ENCODE measurements around the gene SNRNP70.
"Not testable (repeated sequence)": the region's sequence is repeated elsewhere in the genome, so short reads cannot be mapped to it uniquely, and the experiment has no call there.

The SNRNP70 gene

DNA sequence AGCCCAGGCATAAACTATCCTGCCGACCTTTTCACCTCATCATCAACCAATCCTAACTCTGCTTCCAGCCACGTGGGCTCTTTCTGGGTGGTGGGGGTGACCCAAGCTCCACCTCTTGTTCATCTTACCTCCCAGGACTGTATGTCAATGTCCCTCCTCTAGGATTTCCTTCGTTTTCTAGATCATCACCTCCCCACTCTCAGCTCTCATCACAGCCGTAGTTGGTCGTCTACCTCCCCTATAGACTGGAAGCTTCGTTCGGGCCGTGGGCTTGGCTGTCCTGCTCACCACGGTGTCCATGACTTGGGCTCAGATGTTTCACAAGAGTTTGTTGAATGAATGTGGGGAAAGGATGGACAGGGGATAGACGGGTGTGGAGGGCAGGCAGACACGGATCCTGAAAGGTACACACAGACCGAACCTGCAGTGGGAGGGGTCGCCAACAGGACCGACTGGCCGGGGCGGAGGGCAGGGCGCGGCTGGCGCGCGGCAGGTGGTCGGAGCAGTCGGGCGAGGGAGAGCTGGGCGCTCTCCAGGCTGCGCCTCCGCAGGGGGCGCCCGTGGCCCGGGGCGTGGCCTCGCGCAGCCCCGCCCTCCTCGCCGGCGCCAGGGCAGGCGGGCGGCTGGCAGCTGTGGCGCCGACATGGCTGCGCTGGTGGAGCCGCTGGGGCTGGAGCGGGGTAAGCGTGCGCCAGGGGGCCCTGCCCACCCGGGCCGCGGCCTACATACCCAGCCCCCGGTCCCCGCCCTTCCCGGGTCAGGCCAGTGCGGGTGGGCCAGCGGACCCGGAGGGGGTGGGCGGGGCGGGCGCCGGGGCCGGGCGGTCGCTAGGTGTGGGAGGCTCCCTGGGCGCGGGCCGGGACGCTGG, 28.7 kb downstream of the SNRNP70 start, which contains the start of gene LIN7B:
Gene LIN7B, plus strand, starts transcription at position 609 of the 868 bp plus-strand sequence. Its CDS starts 35 bp downstream, at position 644.
- DNase-seq (ENCODE audit: low spot score in 2 of 2) = peak; percentile 63 to 82
- H3K4me1 ChIP-seq = peaks cover 11% of the 10 kb centered on the region
- no peaks in the 10 kb centered on the region for H3K9me3 ChIP-seq
- H3K36me3 ChIP-seq (replicated peaks) = peaks cover 6% of the 10 kb centered on the region
- no peaks in the 10 kb centered on the region for H3K27me3 ChIP-seq (ENCODE audit: low read depth)
- H3K4me3 ChIP-seq = peak within 1 kb of the TSS; percentile 74
- in situ Hi-C loops (cut with MboI; ENCODE audit: low sequenced_read_pairs) = no loop called here

GRCh38 chr19:49114630-49115363, 29.5 kb downstream of the SNRNP70 start:
- Histone ChIP-seq H3K36me3 (replicated peaks) (no peaks in the 10 kb centered on the region), H3K27me3 (ENCODE audit: low read depth) (no peaks in the 10 kb centered on the region), H3K9me3 (no peaks in the 10 kb centered on the region), H3K4me3 (peak overlapping the region; percentile 74), H3K4me1 (peaks cover 11% of the 10 kb centered on the region)
- peak; percentile 77 to 88 for DNase-seq (ENCODE audit: low spot score in 2 of 2)
- in situ Hi-C loops (cut with MboI; ENCODE audit: low sequenced_read_pairs) = no loop called here

DNA sequence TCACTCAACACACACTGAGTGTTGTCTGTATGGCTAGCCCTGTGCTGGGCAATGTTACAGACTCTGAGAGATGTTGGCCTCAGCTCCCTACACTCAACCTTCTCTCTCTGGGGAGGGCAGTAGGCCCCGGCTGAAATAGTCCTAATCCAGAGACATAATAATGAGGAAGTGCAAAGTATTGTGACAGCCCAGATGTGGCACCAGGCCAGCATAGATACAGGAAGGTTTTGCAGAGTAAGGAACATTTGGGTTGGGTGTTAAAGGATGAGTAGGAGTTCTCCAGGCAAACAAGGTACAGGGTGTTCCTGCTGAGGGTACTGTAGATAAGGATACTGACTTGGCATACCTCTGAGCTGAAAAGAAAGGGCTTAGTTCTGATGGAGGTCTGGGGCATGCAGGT, 31.3 kb downstream of the SNRNP70 start:
- H3K36me3 ChIP-seq (replicated peaks) = no peaks in the 10 kb centered on the region
- no peak overlapping the region for H3K4me3 ChIP-seq
- in situ Hi-C loops (cut with MboI; ENCODE audit: low sequenced_read_pairs) = no loop called here
- peaks cover 11% of the 10 kb centered on the region for H3K4me1 ChIP-seq
- no peak for DNase-seq (ENCODE audit: low spot score in 2 of 2)
- H3K27me3 ChIP-seq (ENCODE audit: low read depth) = no peaks in the 10 kb centered on the region
- no peaks in the 10 kb centered on the region for H3K9me3 ChIP-seq

GRCh38 chr19:49117677-49118564, 32.7 kb downstream of the SNRNP70 start:
- in situ Hi-C loops (cut with MboI; ENCODE audit: low sequenced_read_pairs) = no loop called here
- H3K27me3 ChIP-seq (ENCODE audit: low read depth) = no peaks in the 10 kb centered on the region
- H3K36me3 ChIP-seq (replicated peaks) = no peaks in the 10 kb centered on the region
- no peak for DNase-seq (ENCODE audit: low spot score in 2 of 2)
- peak overlapping the region; percentile 78 for H3K4me3 ChIP-seq
- peaks cover 11% of the 10 kb centered on the region for H3K4me1 ChIP-seq
- no peaks in the 10 kb centered on the region for H3K9me3 ChIP-seq

DNA sequence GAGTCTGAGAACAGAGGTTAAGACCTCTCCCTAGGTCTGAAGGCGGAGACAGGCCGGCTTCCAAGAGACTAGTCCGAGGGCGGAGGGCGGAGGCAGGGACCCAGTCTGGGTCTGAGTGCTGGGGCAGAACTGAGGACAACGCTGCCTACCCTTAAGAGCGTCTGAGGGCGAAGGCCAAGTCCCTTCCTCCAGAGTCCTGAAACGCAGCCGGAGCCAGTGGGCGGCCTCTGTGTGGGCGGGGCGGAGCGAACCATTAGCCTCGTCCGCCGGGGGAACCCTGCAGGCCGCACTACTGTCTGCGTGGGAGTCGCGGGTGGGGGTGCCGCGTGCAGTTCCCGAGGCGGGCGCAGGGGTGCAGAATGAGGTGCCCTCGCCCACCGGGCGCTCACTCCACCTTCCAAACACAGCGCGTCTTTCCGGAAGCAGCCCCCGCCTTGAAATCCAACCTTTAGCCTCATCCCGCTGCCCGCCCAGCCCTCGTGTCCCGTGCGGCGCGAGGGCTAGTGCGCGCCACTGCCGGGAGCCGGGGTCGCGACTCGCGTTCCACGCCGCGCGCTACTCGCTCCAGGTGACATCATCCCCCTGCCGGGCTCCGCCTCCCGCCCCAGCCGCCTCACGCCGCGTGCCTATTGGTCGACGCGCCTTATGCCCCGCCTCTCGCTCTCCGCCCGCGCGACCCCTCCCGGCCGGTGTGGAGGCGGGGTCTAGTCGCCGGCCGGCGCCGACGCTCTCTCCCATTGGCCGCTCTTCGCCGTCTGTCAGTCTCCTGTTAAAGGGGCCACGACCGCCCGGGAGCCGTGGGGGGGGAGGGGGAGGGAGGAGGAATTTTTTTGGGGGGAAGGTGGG, 33.5 kb downstream of the SNRNP70 start, which contains the start of gene C19orf73:
Gene C19orf73, minus strand, starts transcription at position 579 of the 846 bp plus-strand sequence. Its CDS starts 121 bp downstream, at position 458.
- DNase-seq (ENCODE audit: low spot score in 2 of 2) = peak; percentile 92 to 96
- no peaks in the 10 kb centered on the region for H3K27me3 ChIP-seq (ENCODE audit: low read depth)
- in situ Hi-C loops (cut with MboI; ENCODE audit: low sequenced_read_pairs) = no loop called here
- peak within 1 kb of the TSS; percentile 78 for H3K4me3 ChIP-seq
- H3K36me3 ChIP-seq (replicated peaks) = no peaks in the 10 kb centered on the region
- peaks cover 8% of the 10 kb centered on the region for H3K4me1 ChIP-seq
- H3K9me3 ChIP-seq = no peaks in the 10 kb centered on the region

GRCh38 chr19:49119411-49120324, 34.4 kb downstream of the SNRNP70 start, which contains the start of gene PPFIA3:
Gene PPFIA3 (plus strand): TSS chr19:49119544. CDS start chr19:49127874, 8,330 bp downstream.
- H3K27me3 ChIP-seq (ENCODE audit: low read depth) = no peaks in the 10 kb centered on the region
- H3K4me1 ChIP-seq = peaks cover 6% of the 10 kb centered on the region
- H3K4me3 ChIP-seq = peak within 1 kb of the TSS; percentile 78
- in situ Hi-C loops (cut with MboI; ENCODE audit: low sequenced_read_pairs) = no loop called here
- DNase-seq (ENCODE audit: low spot score in 2 of 2) = peak in 1 of 2 experiments; percentile 62
- no peaks in the 10 kb centered on the region for H3K9me3 ChIP-seq
- no peaks in the 10 kb centered on the region for H3K36me3 ChIP-seq (replicated peaks)

DNA sequence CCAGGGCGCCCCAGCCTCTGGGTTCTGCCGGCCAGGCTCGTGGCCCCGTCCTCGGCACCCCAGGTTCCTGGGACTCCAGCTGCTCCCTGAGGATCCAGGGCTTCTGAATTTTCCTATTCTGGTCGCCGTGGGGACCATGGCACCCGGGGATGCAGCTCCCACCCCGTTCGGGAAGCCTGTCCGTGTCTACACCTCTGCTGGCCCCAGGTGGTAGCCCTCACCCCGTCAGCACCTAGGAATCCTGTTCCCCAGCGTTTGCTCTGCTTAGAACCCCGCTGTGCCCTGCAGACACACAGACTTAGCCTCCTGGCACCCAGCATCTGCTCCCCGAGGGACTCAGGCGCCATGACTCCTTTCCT, 35.1 kb downstream of the SNRNP70 start:
- no peak for DNase-seq (ENCODE audit: low spot score in 2 of 2)
- Histone ChIP-seq H3K9me3 (no peaks in the 10 kb centered on the region), H3K4me3 (peak overlapping the region; percentile 78), H3K27me3 (ENCODE audit: low read depth) (no peaks in the 10 kb centered on the region), H3K4me1 (peaks cover 10% of the 10 kb centered on the region), H3K36me3 (replicated peaks) (no peaks in the 10 kb centered on the region)
- in situ Hi-C loops (cut with MboI; ENCODE audit: low sequenced_read_pairs) = no loop called here

- Histone ChIP-seq H3K4me3 (no peak overlapping the region), H3K9me3 (no peaks in the 10 kb centered on the region), H3K4me1 (peaks cover 10% of the 10 kb centered on the region), H3K36me3 (replicated peaks) (no peaks in the 10 kb centered on the region), H3K27me3 (ENCODE audit: low read depth) (no peaks in the 10 kb centered on the region)
- no peak for DNase-seq (ENCODE audit: low spot score in 2 of 2)
- in situ Hi-C loops (cut with MboI; ENCODE audit: low sequenced_read_pairs) = no loop called here
These were observed 35.6 kb downstream of the SNRNP70 start for GRCh38 chr19:49120868-49121267.

DNA sequence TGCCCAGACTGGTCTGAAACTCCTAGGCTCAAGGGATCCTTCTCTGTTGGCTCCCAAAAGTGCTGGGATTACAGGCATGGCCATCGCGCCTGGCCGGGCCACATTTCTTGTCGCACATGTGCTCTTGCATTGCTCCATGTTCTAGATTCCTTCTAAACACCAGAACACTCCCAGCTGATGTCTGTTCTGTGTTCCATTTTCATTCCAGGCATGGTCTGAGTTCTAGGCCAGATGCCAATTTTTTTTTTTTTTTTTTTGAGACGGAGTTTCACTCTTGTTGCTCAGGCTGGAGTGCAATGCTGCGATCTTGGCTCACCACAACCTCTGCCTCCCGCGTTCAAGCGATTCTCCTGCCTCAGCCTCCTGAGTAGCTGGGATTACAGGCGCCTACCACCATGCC, 36.6 kb downstream of the SNRNP70 start:
- H3K9me3 ChIP-seq; DNase-seq (ENCODE audit: low spot score in 2 of 2); H3K4me3 ChIP-seq; H3K27me3 ChIP-seq (ENCODE audit: low read depth); H3K36me3 ChIP-seq (replicated peaks); in situ Hi-C loops (cut with MboI; ENCODE audit: low sequenced_read_pairs): not testable (repeated sequence)
- H3K4me1 ChIP-seq = peaks cover 10% of the 10 kb centered on the region

- in situ Hi-C loops (cut with MboI; ENCODE audit: low sequenced_read_pairs); H3K27me3 ChIP-seq (ENCODE audit: low read depth); DNase-seq (ENCODE audit: low spot score in 2 of 2); H3K9me3 ChIP-seq; H3K4me3 ChIP-seq; H3K36me3 ChIP-seq (replicated peaks): not testable (repeated sequence)
- peaks cover 11% of the 10 kb centered on the region for H3K4me1 ChIP-seq
These were observed 38.0 kb downstream of the SNRNP70 start for GRCh38 chr19:49123285-49123684.

DNA sequence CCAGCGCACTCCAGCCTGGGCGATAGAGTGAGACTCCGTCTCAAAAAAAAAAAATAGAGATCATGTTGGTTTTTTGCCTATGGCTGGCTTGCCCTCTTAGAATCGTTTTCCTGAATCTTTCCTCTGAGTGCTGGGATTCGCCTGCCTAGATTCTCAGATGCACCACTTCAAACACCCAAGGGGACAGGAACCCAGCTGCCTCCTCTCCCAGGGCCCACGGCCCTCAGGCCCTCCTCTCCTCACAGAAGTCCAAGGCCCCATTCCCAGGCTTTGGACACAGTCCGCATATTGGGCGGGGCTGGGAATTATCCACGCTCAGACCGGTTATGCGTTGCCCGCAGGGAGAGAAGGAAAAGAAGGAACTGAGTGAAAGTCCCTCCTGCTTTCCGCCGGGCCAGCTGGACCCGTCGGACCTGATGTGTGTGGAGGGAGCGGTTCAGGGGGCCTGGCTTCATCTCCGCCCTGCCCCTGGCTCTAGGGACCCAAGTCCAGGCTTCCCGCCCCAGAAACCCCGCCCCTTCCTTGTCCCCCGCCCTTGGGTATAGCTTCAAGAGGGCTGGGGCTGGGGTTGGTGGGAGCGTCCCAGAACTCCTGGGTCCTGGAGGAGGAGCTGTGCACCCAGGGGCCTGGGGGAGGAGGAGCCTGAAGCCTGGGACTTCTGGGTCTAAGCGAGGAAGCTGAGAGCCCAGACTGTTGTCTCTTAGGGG, 39.9 kb downstream of the SNRNP70 start:
- H3K27me3 ChIP-seq (ENCODE audit: low read depth) = no peaks in the 10 kb centered on the region
- H3K9me3 ChIP-seq = no peaks in the 10 kb centered on the region
- H3K36me3 ChIP-seq (replicated peaks) = no peaks in the 10 kb centered on the region
- in situ Hi-C loops (cut with MboI; ENCODE audit: low sequenced_read_pairs) = no loop called here
- H3K4me3 ChIP-seq = no peak overlapping the region; the same call in 1 of the 2 replicates
- DNase-seq (ENCODE audit: low spot score in 2 of 2) = peak; percentile 27 to 84
- H3K4me1 ChIP-seq = peaks cover 15% of the 10 kb centered on the region

All from HAP-1 (cell line).